Body of pancreas (tissue), 4 donors: ENCODE results near the gene CDKN1B.

Experiments
- CTCF ChIP-seq, 7 experiments: fragments of 450-650 bp in 4 of 7; fragments of 200-600 bp in 3 of 7; sonication (generic) in 3 of 7; IDR thresholded peaks; one replicate each; pipeline ENCODE4 v1.5.1; 2016 to 2019; ENCODE audit warnings: antibody characterized with exemption in 7 of 7
- POLR2A ChIP-seq, 3 donors: fragments of 450-650 bp; IDR thresholded peaks; one replicate each; pipeline ENCODE4 v1.6.1; 2016; ENCODE audit warnings: antibody characterized with exemption in 3 of 3, mild to moderate bottlenecking in 2 of 3

- TF ChIP-seq CTCF (IDR thresholded peaks at IDR 0.05) (no peak), POLR2A (IDR thresholded peaks at IDR 0.05) (no peak)
These were observed 6.0 kb downstream of the CDKN1B start for GRCh38 chr12:12723149-12723680.
